ENCODE data around the gene NPIPA8.
"Not testable (repeated sequence)": the region's sequence is repeated elsewhere in the genome, so short reads cannot be mapped to it uniquely, and the experiment has no call there.

Gene NPIPA8

GRCh38 chr16:18280319-18280718 lies 56.2 kb downstream of the NPIPA8 start:
- not testable (repeated sequence) for DNase-seq (ENCODE audit: low read depth, low spot score)

- not testable (repeated sequence) for DNase-seq (ENCODE audit: low read depth, low spot score)
Measured at GRCh38 chr16:18276756-18277155, 59.8 kb downstream of the NPIPA8 start.

- not testable (repeated sequence) for DNase-seq (ENCODE audit: low read depth, low spot score)
Measured at GRCh38 chr16:18270171-18270570, 66.4 kb downstream of the NPIPA8 start.
